K562 (cell line): ENCODE results near the gene CEP89. TPM values are rescaled to one million over a fixed set of nuclear protein-coding genes. Genes with fewer than 3 reads are reported as not detected.

Source experiments
- ATAC-seq: fragments of 200-7000 bp; cut with Tn5 transposase; 3 replicates; pipeline ENCODE4 v1.9.1; 2020; ENCODE audit warnings: moderate library complexity
- BruUV-seq: library from RNA; stranded (reverse); fragments of 400-500 nt; replicated peaks from 2 replicates; lab custom pipeline; 2021; lab: Mats Ljungman, UMichigan
- CTCF ChIA-PET: fragments of 300-600 bp; formaldehyde crosslinking; extraction: SDS; loops from one replicate; lab custom pipeline; 2021; ENCODE audit warnings: low intra/inter-chr PET ratio; lab: Yijun Ruan, JAX
- POLR2A ChIA-PET: fragments of 300-600, 350-650 bp; sonication (Branson Sonifier 250); formaldehyde crosslinking; extraction: SDS; loops from one replicate; lab custom pipeline; 2021; ENCODE audit warnings: antibody characterized with exemption, inconsistent platforms; lab: Yijun Ruan, JAX
- DNase-seq, 4 experiments: peaks; one replicate each; pipeline versions ENCODE4 v3.0.0 to v3.0.0-alpha.2; 2011 to 2018; ENCODE audit warnings: low spot score in 3 of 4, mixed read lengths in 3 of 4; ENCODE audit errors: extremely low read depth in 1 of 4
- FAIRE-seq: peaks from 2 replicates; lab custom pipeline; 2011; peaks lifted over from hg19 to GRCh38; lab: Jason Lieb, UNC
- H2AFZ ChIP-seq: 2 replicates; pipeline ENCODE4 v1.6.0; 2011; ENCODE audit warnings: low read depth, low read length, control low read depth, inconsistent platforms
- H3K27ac ChIP-seq: fragments of 200-600 bp; 3 replicates; pipeline ENCODE4 v1.8.0; 2011; ENCODE audit warnings: low read depth, mild to moderate bottlenecking, control low read depth, inconsistent platforms, low read length, moderate library complexity, mixed read lengths; ENCODE audit errors: extremely low read depth
- H3K27me3 ChIP-seq, 2 experiments: fragments of 300-600 bp in 1 of 2; 2 replicates in 1 of 2; 3 replicates in 1 of 2; pipeline versions ENCODE4 v1.6.0 to v1.8.0; 2011; ENCODE audit warnings: inconsistent platforms in 2 of 2, low read length in 2 of 2, mild to moderate bottlenecking in 1 of 2, mixed read lengths in 1 of 2, moderate library complexity in 1 of 2; ENCODE audit not compliant: control insufficient read depth in 2 of 2, insufficient read depth in 2 of 2
- H3K36me3 ChIP-seq: fragments of 300-600 bp; 3 replicates; pipeline ENCODE4 v1.8.0; 2011; ENCODE audit warnings: mild to moderate bottlenecking, low read length, inconsistent platforms; ENCODE audit not compliant: control insufficient read depth, insufficient read depth
- H3K4me1 ChIP-seq, 2 experiments: fragments of 200-600 bp in 1 of 2; replicated peaks in 1 of 2; 2 replicates in 1 of 2; 3 replicates in 1 of 2; pipeline versions ENCODE4 v1.5.1 to v1.8.0; 2011; ENCODE audit warnings: inconsistent platforms in 2 of 2, low read length in 2 of 2, mild to moderate bottlenecking in 1 of 2, mixed read lengths in 1 of 2, moderate library complexity in 1 of 2; ENCODE audit not compliant: control insufficient read depth in 2 of 2, insufficient read depth in 2 of 2
- H3K4me2 ChIP-seq: 2 replicates; pipeline ENCODE4 v1.6.1; 2011; ENCODE audit warnings: low read length, control low read depth, inconsistent platforms, mixed read lengths; ENCODE audit not compliant: insufficient read depth
- H3K4me3 ChIP-seq: fragments of 200-600 bp; sonication (generic), shearing (Covaris generic); 2 replicates; pipeline ENCODE4 v1.5.1; 2016; ENCODE audit warnings: control low read depth, inconsistent platforms
- H3K79me2 ChIP-seq: fragments of 200-600 bp; 3 replicates; pipeline ENCODE4 v1.8.0; 2011; ENCODE audit warnings: low read length, inconsistent platforms; ENCODE audit not compliant: control insufficient read depth, insufficient read depth
- H3K9ac ChIP-seq, 2 experiments: 2 replicates each; pipeline versions ENCODE4 v1.6.0 to v1.6.1; 2011; ENCODE audit warnings: low read depth in 2 of 2, low read length in 2 of 2, control low read depth in 1 of 2, inconsistent platforms in 1 of 2, mild to moderate bottlenecking in 1 of 2, mixed read lengths in 1 of 2; ENCODE audit not compliant: insufficient read depth in 1 of 2
- H3K9me1 ChIP-seq: one replicate; pipeline ENCODE4 v1.6.0; 2011; ENCODE audit warnings: inconsistent platforms, mild to moderate bottlenecking, low read length, moderate library complexity; ENCODE audit not compliant: control insufficient read depth, insufficient read depth
- H3K9me3 ChIP-seq: replicated peaks from 2 replicates; pipeline ENCODE4 v1.5.1; 2011; ENCODE audit warnings: low read depth, low read length, inconsistent platforms; ENCODE audit not compliant: control insufficient read depth, insufficient read depth
- H4K20me1 ChIP-seq: replicated peaks from 2 replicates; pipeline ENCODE4 v1.6.1; 2011; ENCODE audit warnings: low read length, inconsistent platforms, mixed read lengths; ENCODE audit not compliant: control insufficient read depth, insufficient read depth
- EHMT2 ChIP-seq: fragments of 450-650 bp; IDR thresholded peaks from 2 replicates; pipeline ENCODE4 v1.6.1; 2018; ENCODE audit warnings: antibody characterized with exemption
- NFXL1 ChIP-seq: fragments of 450-650 bp; formaldehyde crosslinking; IDR thresholded peaks from 2 replicates; pipeline ENCODE4 v1.4.0; 2021; ENCODE audit warnings: mild to moderate bottlenecking
- NR1H2 ChIP-seq: sonication (generic); formaldehyde crosslinking; IDR thresholded peaks from 2 replicates; pipeline ENCODE4 v1.4.0; 2020; ENCODE audit warnings: mild to moderate bottlenecking, missing genetic modification reagents
- RAD21 ChIP-seq, 2 experiments: fragments of 250-450 bp in 1 of 2; fragments of 450-650 bp in 1 of 2; sonication (Bioruptor Pico) in 1 of 2; formaldehyde crosslinking in 1 of 2; IDR thresholded peaks in 1 of 2; conservative IDR thresholded peaks in 1 of 2; 2 replicates each; pipeline versions ENCODE4 v1.4.0 to v1.8.0; 2020 to 2022; ENCODE audit warnings: mild to moderate bottlenecking in 2 of 2, moderate library complexity in 1 of 2
- RBFOX2 ChIP-seq: fragments of 200-400 bp; formaldehyde crosslinking; IDR thresholded peaks from 2 replicates; pipeline ENCODE4 v1.6.1; 2017; ENCODE audit warnings: low read depth, mild to moderate bottlenecking, low read length, moderate library complexity
- WGBS: fragments of 100-300 bp; shearing (Covaris generic); methylation state at CpG from one replicate; pipeline ENCODE4 v1.1.6; 2016; ENCODE audit warnings: low coverage, mixed read lengths; ENCODE audit not compliant: insufficient coverage; ENCODE audit errors: missing lambda C conversion rate; 5-methylcytosine and 5-hydroxymethylcytosine counted together
- in situ Hi-C: fragments of 300-500 bp; cut with MboI; formaldehyde crosslinking; loops from 4 replicates; pipeline ENCODE4 v1.15.0; 2018; ENCODE audit warnings: inconsistent platforms, mixed read lengths
- intact Hi-C: fragments of 100-400 bp; cut with micrococcal nuclease; formaldehyde crosslinking; loops from 2 replicates; pipeline ENCODE4 v1.14.2; 2022
- polyA plus RNA-seq, 8 experiments: library from polyadenylated mRNA; depleted of rRNA in 4 of 8; stranded (reverse) in 5 of 8; unstranded in 3 of 8; fragments of >200 nt; fragmentation: Nextera tagmentation in 2 of 8; fragmentation: Illumina TruSeq in 1 of 8; extraction: Ambion mirVana in 2 of 8; extraction: Trizol in 1 of 8; gene quantifications; 2 replicates each; pipeline versions ENCODE4 v1.2.1 to v1.2.3, GENCODE V29; 2011 to 2014; ENCODE audit warnings: inconsistent platforms in 1 of 8, missing spikeins in 1 of 8
- total RNA-seq, 7 experiments: library from RNA; depleted of rRNA in 6 of 7; stranded (reverse); fragments of >200 nt in 6 of 7; fragmentation: Illumina TruSeq in 2 of 7; extraction: Trizol in 2 of 7; gene quantifications; 2 replicates each; pipeline versions ENCODE4 v1.2.1 to v1.2.3, GENCODE V29; 2011 to 2021; ENCODE audit warnings: low replicate concordance in 1 of 7
- TF ChIP-seq, protein P1 (sequence below), 2 experiments: fragments of 450-650 bp; formaldehyde crosslinking in 1 of 2; IDR thresholded peaks; 2 replicates each; pipeline versions ENCODE4 v1.4.0 to v1.6.1; 2014 to 2020; ENCODE audit warnings: mild to moderate bottlenecking in 2 of 2, borderline replicate concordance in 1 of 2, low read depth in 1 of 2
- TF ChIP-seq, protein P2 (sequence below), 3 experiments: IDR thresholded peaks in 2 of 3; conservative IDR thresholded peaks in 1 of 3; 2 replicates each; pipeline ENCODE4 v1.5.1; 2011 to 2012; ENCODE audit warnings: low read length in 3 of 3, mild to moderate bottlenecking in 3 of 3, control low read depth in 2 of 3, improper control_type of control experiment in 1 of 3, inconsistent platforms in 1 of 3, low read depth in 1 of 3, mixed read lengths in 1 of 3, moderate library complexity in 1 of 3; ENCODE audit not compliant: insufficient read depth in 2 of 3

The CEP89 gene
- total and polyA plus RNA-seq, 9 of the 15 experiments (the other 6 are each of a cell fraction or from before 2014, with no cell fraction given) = 5.5 to 15.0 (median 7.2) TPM

DNA sequence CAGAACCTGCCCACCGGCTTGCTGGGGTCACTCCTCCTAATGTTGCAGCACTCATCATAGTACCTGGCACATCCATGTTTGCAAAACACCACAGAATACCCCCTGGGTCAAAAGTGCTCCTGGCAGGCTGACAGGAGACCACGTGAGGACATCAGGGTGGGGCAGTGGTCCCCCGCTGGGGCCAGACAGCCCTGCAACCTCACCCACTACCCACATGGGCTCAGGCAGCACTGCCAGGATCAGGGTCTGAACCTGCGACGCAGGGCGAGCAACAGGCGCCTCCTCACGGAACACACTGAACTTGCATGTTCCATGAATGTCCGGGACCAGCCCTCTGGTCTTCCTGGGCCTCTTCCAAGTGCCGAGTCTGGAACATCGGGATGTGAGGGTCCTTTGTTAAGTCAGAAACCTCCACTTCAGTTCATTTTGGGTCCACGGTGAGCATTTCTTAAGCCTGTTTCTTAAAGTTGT is 100.7 kb downstream of the CEP89 start:
- DNase-seq = peak in 1 of 4 experiments; percentile 10
- ChIA-PET POLR2A (interaction anchor here (0.6 kb wide), 4 partner anchors 12 to 588 kb away, joined by 3 read pairs; no protein-coding TSS in a partner anchor), CTCF (no interaction called here)
- no TSS peak for BruUV-seq
- 3% methylated on average over 12 of the region's 12 CpGs for WGBS
- TF ChIP-seq RBFOX2 = no peak
- no peak for TF ChIP-seq NFXL1 (CRISPR knock-in tag)
- no peak for TF ChIP-seq NR1H2 (CRISPR knock-in tag)
- TF ChIP-seq, protein P1, sequence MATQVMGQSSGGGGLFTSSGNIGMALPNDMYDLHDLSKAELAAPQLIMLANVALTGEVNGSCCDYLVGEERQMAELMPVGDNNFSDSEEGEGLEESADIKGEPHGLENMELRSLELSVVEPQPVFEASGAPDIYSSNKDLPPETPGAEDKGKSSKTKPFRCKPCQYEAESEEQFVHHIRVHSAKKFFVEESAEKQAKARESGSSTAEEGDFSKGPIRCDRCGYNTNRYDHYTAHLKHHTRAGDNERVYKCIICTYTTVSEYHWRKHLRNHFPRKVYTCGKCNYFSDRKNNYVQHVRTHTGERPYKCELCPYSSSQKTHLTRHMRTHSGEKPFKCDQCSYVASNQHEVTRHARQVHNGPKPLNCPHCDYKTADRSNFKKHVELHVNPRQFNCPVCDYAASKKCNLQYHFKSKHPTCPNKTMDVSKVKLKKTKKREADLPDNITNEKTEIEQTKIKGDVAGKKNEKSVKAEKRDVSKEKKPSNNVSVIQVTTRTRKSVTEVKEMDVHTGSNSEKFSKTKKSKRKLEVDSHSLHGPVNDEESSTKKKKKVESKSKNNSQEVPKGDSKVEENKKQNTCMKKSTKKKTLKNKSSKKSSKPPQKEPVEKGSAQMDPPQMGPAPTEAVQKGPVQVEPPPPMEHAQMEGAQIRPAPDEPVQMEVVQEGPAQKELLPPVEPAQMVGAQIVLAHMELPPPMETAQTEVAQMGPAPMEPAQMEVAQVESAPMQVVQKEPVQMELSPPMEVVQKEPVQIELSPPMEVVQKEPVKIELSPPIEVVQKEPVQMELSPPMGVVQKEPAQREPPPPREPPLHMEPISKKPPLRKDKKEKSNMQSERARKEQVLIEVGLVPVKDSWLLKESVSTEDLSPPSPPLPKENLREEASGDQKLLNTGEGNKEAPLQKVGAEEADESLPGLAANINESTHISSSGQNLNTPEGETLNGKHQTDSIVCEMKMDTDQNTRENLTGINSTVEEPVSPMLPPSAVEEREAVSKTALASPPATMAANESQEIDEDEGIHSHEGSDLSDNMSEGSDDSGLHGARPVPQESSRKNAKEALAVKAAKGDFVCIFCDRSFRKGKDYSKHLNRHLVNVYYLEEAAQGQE (IDR thresholded peaks at IDR 0.05; ENCODE audit: borderline replicate concordance) = peak; percentile 33
- TF ChIP-seq, protein P1 (CRISPR knock-in tag; IDR thresholded peaks at IDR 0.05; ENCODE audit: low read depth) = no peak
- TF ChIP-seq, protein P2, sequence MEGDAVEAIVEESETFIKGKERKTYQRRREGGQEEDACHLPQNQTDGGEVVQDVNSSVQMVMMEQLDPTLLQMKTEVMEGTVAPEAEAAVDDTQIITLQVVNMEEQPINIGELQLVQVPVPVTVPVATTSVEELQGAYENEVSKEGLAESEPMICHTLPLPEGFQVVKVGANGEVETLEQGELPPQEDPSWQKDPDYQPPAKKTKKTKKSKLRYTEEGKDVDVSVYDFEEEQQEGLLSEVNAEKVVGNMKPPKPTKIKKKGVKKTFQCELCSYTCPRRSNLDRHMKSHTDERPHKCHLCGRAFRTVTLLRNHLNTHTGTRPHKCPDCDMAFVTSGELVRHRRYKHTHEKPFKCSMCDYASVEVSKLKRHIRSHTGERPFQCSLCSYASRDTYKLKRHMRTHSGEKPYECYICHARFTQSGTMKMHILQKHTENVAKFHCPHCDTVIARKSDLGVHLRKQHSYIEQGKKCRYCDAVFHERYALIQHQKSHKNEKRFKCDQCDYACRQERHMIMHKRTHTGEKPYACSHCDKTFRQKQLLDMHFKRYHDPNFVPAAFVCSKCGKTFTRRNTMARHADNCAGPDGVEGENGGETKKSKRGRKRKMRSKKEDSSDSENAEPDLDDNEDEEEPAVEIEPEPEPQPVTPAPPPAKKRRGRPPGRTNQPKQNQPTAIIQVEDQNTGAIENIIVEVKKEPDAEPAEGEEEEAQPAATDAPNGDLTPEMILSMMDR (IDR thresholded peaks at IDR 0.05 in 2 of 3, conservative IDR thresholded peaks at IDR 0.05 in 1 of 3; ENCODE audit: insufficient read depth in 2 of 3, low read depth in 1 of 3, low read length in 3 of 3) = peak; percentile 32 to 49 (median 37); a peak in 5 of 6 replicates
- no peak for TF ChIP-seq EHMT2
- peak in 1 of 2 experiments; percentile 58; a peak in 2 of 4 replicates for TF ChIP-seq RAD21 (CRISPR knock-in tag; conservative IDR thresholded peaks at IDR 0.05 in 1 of 2, IDR thresholded peaks at IDR 0.05 in 1 of 2)
- Histone ChIP-seq H2AFZ (no peak overlapping the region), H3K36me3 (no peaks in the 10 kb centered on the region), H3K9ac (0 out of 4 replicates have a peak overlapping the region, but pooled peaks of 1 of the 2 experiments have one; percentile 13), H3K4me1 (peaks cover 0 to 3% of the 10 kb centered on the region in 2 experiments; a peak in 1 of 5 replicates), H3K27me3 (peaks cover 14 to 63% of the 10 kb centered on the region in 2 experiments), H3K4me3 (no peak overlapping the region), H3K27ac (no peak overlapping the region), H3K9me1 (no peaks in the 10 kb centered on the region), H3K4me2 (no peak overlapping the region), H4K20me1 (0 out of 2 replicates have a peak, but pooled peaks cover 10% of the 10 kb centered on the region), H3K9me3 (no peaks in the 10 kb centered on the region), H3K79me2 (no peaks in the 10 kb centered on the region)
- ATAC-seq = peak; percentile 69
- no peak for FAIRE-seq
- in situ Hi-C loops (no loop called here), intact Hi-C loops (no loop called here)
